GM18951 (cell line): ENCODE measurements around the gene ADORA1.

Source experiments
- POLR2A ChIP-seq: IDR thresholded peaks from 4 replicates; pipeline ENCODE4 v1.6.1; 2011; ENCODE audit warnings: mild to moderate bottlenecking; ENCODE audit not compliant: insufficient read length, insufficient read depth; ENCODE audit errors: extremely low read depth
- in situ Hi-C: fragments of 300-500 bp; cut with MboI; formaldehyde crosslinking; loops from one replicate; pipeline ENCODE4 v1.12.0; 2022; ENCODE audit warnings: low sequenced_read_pairs, mixed read lengths, inconsistent platforms; ENCODE audit not compliant: unreplicated experiment

The ADORA1 gene

GRCh38 chr1:203167913-203168200 is 40.3 kb downstream of the ADORA1 start:
- TF ChIP-seq POLR2A: no peak
- in situ Hi-C loops: no loop called here

GRCh38 chr1:203168256-203168786 is 40.8 kb downstream of the ADORA1 start:
- in situ Hi-C loops: no loop called here
- TF ChIP-seq POLR2A: no peak

GRCh38 chr1:203168991-203169390 is 41.5 kb downstream of the ADORA1 start:
- in situ Hi-C loops: no loop called here
- no peak for TF ChIP-seq POLR2A

- no peak for TF ChIP-seq POLR2A
- in situ Hi-C loops: loop anchor here (5.0 kb wide), 1 partner anchor 47 kb away; no protein-coding TSS in a partner anchor
Observed at GRCh38 chr1:203169770-203170520, 42.4 kb downstream of the ADORA1 start.

GRCh38 chr1:203170625-203171330 is 43.3 kb downstream of the ADORA1 start:
- in situ Hi-C loops: loop anchor here (5.0 kb wide), 1 partner anchor 47 kb away; no protein-coding TSS in a partner anchor
- TF ChIP-seq POLR2A: no peak

GRCh38 chr1:203171341-203172183 is 44.0 kb downstream of the ADORA1 start:
- no peak for TF ChIP-seq POLR2A
- in situ Hi-C loops: loop anchor here (5.0 kb wide), 1 partner anchor 46 kb away; no protein-coding TSS in a partner anchor

GRCh38 chr1:203172184-203173010 is 44.9 kb downstream of the ADORA1 start:
- in situ Hi-C loops: loop anchor here (5.0 kb wide), 1 partner anchor 45 kb away; no protein-coding TSS in a partner anchor
- no peak for TF ChIP-seq POLR2A

- in situ Hi-C loops: loop anchor here (5.0 kb wide), 1 partner anchor 44 kb away; no protein-coding TSS in a partner anchor
- TF ChIP-seq POLR2A: no peak
Observed at GRCh38 chr1:203173011-203173555, 45.6 kb downstream of the ADORA1 start.

GRCh38 chr1:203173566-203173965 is 46.0 kb downstream of the ADORA1 start:
- in situ Hi-C loops: loop anchor here (5.0 kb wide), 1 partner anchor 44 kb away; no protein-coding TSS in a partner anchor
- no peak for TF ChIP-seq POLR2A

GRCh38 chr1:203174324-203174985 is 46.9 kb downstream of the ADORA1 start:
- no peak for TF ChIP-seq POLR2A
- in situ Hi-C loops: loop anchor here (5.0 kb wide), 1 partner anchor 43 kb away; no protein-coding TSS in a partner anchor

GRCh38 chr1:203175237-203175826 is 47.8 kb downstream of the ADORA1 start, which contains the start of gene MYBPH:
TSS of gene MYBPH (minus strand) at chr1:203175826. CDS start at chr1:203175755, 71 bp downstream.
- no peak for TF ChIP-seq POLR2A

More at GRCh38 chr1:203175237-203175826, 47.8 kb downstream of the ADORA1 start, which contains the start of gene MYBPH:
- in situ Hi-C loops: no loop called here
